ENCODE measurements around the gene GNG12. TPM values are rescaled to one million over a fixed set of nuclear protein-coding genes. Genes with fewer than 3 reads are reported as not detected.

The GNG12 gene
- total RNA-seq, 1 donor from 2014 or later, result 17.3 TPM

GRCh38 chr1:67788238-67788790, 45.0 kb downstream of the GNG12 start:
- DNase-seq (ENCODE audit: low spot score) (no peak), ATAC-seq (no peak)

- no peak for DNase-seq (ENCODE audit: low spot score)
- ATAC-seq, result no peak
These were observed 45.5 kb downstream of the GNG12 start for GRCh38 chr1:67787746-67788145.

- ATAC-seq (no peak), DNase-seq (ENCODE audit: low spot score) (no peak)
These were observed 47.2 kb downstream of the GNG12 start for GRCh38 chr1:67785847-67786753.

- ATAC-seq (no peak), DNase-seq (ENCODE audit: low spot score) (no peak)
These were observed 48.6 kb downstream of the GNG12 start for GRCh38 chr1:67784545-67785186.

- no peak for ATAC-seq
- DNase-seq (ENCODE audit: low spot score), result no peak
These were observed 52.6 kb downstream of the GNG12 start for GRCh38 chr1:67780637-67781036.

GRCh38 chr1:67777440-67777839, 55.8 kb downstream of the GNG12 start:
- DNase-seq (ENCODE audit: low spot score), result no peak
- ATAC-seq, result no peak

GRCh38 chr1:67777016-67777415, 56.3 kb downstream of the GNG12 start:
- no peak for ATAC-seq
- no peak for DNase-seq (ENCODE audit: low spot score)

GRCh38 chr1:67773462-67773861, 59.8 kb downstream of the GNG12 start:
- no peak for ATAC-seq
- no peak for DNase-seq (ENCODE audit: low spot score)

GRCh38 chr1:67771749-67772148, 61.5 kb downstream of the GNG12 start:
- no peak for ATAC-seq
- no peak for DNase-seq (ENCODE audit: low spot score)

- no peak for DNase-seq (ENCODE audit: low spot score)
- peak; percentile 50 for ATAC-seq
These were observed 62.1 kb downstream of the GNG12 start for GRCh38 chr1:67771152-67771551.

GRCh38 chr1:67769633-67770256, 63.5 kb downstream of the GNG12 start:
- no peak for ATAC-seq
- no peak for DNase-seq (ENCODE audit: low spot score)

- ATAC-seq, result no peak
- no peak for DNase-seq (ENCODE audit: low spot score)
These were observed 64.8 kb downstream of the GNG12 start for GRCh38 chr1:67768480-67768879.

GRCh38 chr1:67767103-67767782, 66.0 kb downstream of the GNG12 start:
- no peak for DNase-seq (ENCODE audit: low spot score)
- peak; percentile 28 for ATAC-seq

- ATAC-seq (peak; percentile 78), DNase-seq (ENCODE audit: low spot score) (no peak)
These were observed 66.9 kb downstream of the GNG12 start for GRCh38 chr1:67766141-67766978.

GRCh38 chr1:67764633-67765032, 68.6 kb downstream of the GNG12 start:
- DNase-seq (ENCODE audit: low spot score) (no peak), ATAC-seq (no peak)

- DNase-seq (ENCODE audit: low spot score) (no peak), ATAC-seq (no peak)
These were observed 71.5 kb downstream of the GNG12 start for GRCh38 chr1:67761730-67762129.

- DNase-seq (ENCODE audit: low spot score) (no peak), ATAC-seq (no peak)
These were observed 72.2 kb downstream of the GNG12 start for GRCh38 chr1:67761091-67761490.

- peak; percentile 88 for DNase-seq (ENCODE audit: low spot score)
- peak; percentile 93 for ATAC-seq
These were observed 73.0 kb downstream of the GNG12 start for GRCh38 chr1:67760030-67760821.

- ATAC-seq (peak; percentile 11), DNase-seq (ENCODE audit: low spot score) (no peak)
These were observed 73.6 kb downstream of the GNG12 start for GRCh38 chr1:67759692-67760029.

All from left lobe of liver (tissue), 2 donors.